CD14-positive monocyte (primary cell): ENCODE data around the gene RTF2. TPM values are rescaled to one million over a fixed set of nuclear protein-coding genes. Genes with fewer than 3 reads are reported as not detected.

Source experiments
- DNase-seq, 3 donors: peaks; one replicate each; pipeline ENCODE4 v3.0.0-alpha.2; 2011 to 2022
- H2AFZ ChIP-seq: 2 replicates; pipeline ENCODE4 v1.6.0; 2012; ENCODE audit warnings: mild to moderate bottlenecking, low read depth, low read length, inconsistent platforms; ENCODE audit not compliant: insufficient read depth, poor library complexity, severe bottlenecking
- H3K27ac ChIP-seq, 2 donors: 1 replicate in 1 of 2; 2 replicates in 1 of 2; pipeline ENCODE4 v1.5.1; 2012 to 2013; ENCODE audit warnings: low read length in 2 of 2, control low read depth in 1 of 2, inconsistent platforms in 1 of 2, low read depth in 1 of 2, mild to moderate bottlenecking in 1 of 2
- H3K27me3 ChIP-seq, 2 donors: one replicate each; pipeline versions ENCODE4 v1.6.0 to v1.6.1; 2011 to 2013; ENCODE audit warnings: low read length in 2 of 2; ENCODE audit not compliant: control insufficient read depth in 2 of 2, insufficient read depth in 2 of 2
- H3K36me3 ChIP-seq, 2 donors: replicated peaks in 1 of 2; 1 replicate in 1 of 2; 2 replicates in 1 of 2; pipeline versions ENCODE4 v1.5.1 to v1.6.1; 2012 to 2013; ENCODE audit warnings: low read length in 2 of 2, control low read depth in 1 of 2, inconsistent platforms in 1 of 2, mild to moderate bottlenecking in 1 of 2; ENCODE audit not compliant: insufficient read depth in 2 of 2, control insufficient read depth in 1 of 2
- H3K4me1 ChIP-seq, 2 donors: 1 replicate in 1 of 2; 2 replicates in 1 of 2; pipeline versions ENCODE4 v1.5.1 to v1.6.1; 2012 to 2013; ENCODE audit warnings: low read length in 2 of 2, control low read depth in 1 of 2, inconsistent platforms in 1 of 2, mild to moderate bottlenecking in 1 of 2, moderate library complexity in 1 of 2; ENCODE audit not compliant: insufficient read depth in 2 of 2, control insufficient read depth in 1 of 2
- H3K4me2 ChIP-seq: replicated peaks from 2 replicates; pipeline ENCODE3; 2012; ENCODE audit warnings: low read length, moderate library complexity, mild to moderate bottlenecking; ENCODE audit not compliant: poor library complexity, severe bottlenecking; ENCODE audit errors: extremely low read depth
- H3K4me3 ChIP-seq, 3 experiments: fragments of 200-600 bp in 1 of 3; sonication (generic) in 1 of 3; replicated peaks in 1 of 3; 1 replicate in 2 of 3; 2 replicates in 1 of 3; pipeline ENCODE4 v1.5.1; 2011 to 2013; ENCODE audit warnings: low read length in 3 of 3, mild to moderate bottlenecking in 3 of 3, control low read depth in 2 of 3, low read depth in 2 of 3, inconsistent platforms in 1 of 3, moderate library complexity in 1 of 3
- H3K79me2 ChIP-seq: 2 replicates; pipeline ENCODE4 v1.6.0; 2012; ENCODE audit warnings: mild to moderate bottlenecking, control low read depth, inconsistent platforms, low read length, moderate library complexity; ENCODE audit not compliant: insufficient read depth
- H3K9ac ChIP-seq: 2 replicates; pipeline ENCODE4 v1.6.0; 2017; ENCODE audit warnings: low read length, mild to moderate bottlenecking; ENCODE audit not compliant: insufficient read depth, poor library complexity, severe bottlenecking
- H3K9me3 ChIP-seq, 2 donors: replicated peaks in 1 of 2; 1 replicate in 1 of 2; 2 replicates in 1 of 2; pipeline versions ENCODE4 v1.5.1 to v1.6.1; 2012 to 2013; ENCODE audit warnings: low read length in 2 of 2, control low read depth in 1 of 2; ENCODE audit not compliant: control insufficient read depth in 1 of 2, insufficient read depth in 1 of 2
- H4K20me1 ChIP-seq: 2 replicates; pipeline ENCODE4 v1.6.0; 2012; ENCODE audit warnings: mild to moderate bottlenecking, low read length, control low read depth, moderate library complexity; ENCODE audit not compliant: insufficient read depth
- H3K27ac Mint-ChIP-seq, 7 donors: one replicate each; pipeline ENCODE4 v1.8.0; 2020; ENCODE audit warnings: mild to moderate bottlenecking in 7 of 7, mixed read lengths in 7 of 7, moderate library complexity in 6 of 7, inconsistent platforms in 2 of 7
- H3K27me3 Mint-ChIP-seq, 3 donors: one replicate each; pipeline ENCODE4 v1.8.0; 2021 to 2022; ENCODE audit warnings: low read depth in 3 of 3, mild to moderate bottlenecking in 3 of 3, mixed read lengths in 3 of 3, moderate library complexity in 3 of 3, inconsistent platforms in 1 of 3
- H3K36me3 Mint-ChIP-seq, 2 donors: one replicate each; pipeline ENCODE4 v1.8.0; 2020; ENCODE audit warnings: mixed read lengths in 2 of 2, inconsistent platforms in 1 of 2, mild to moderate bottlenecking in 1 of 2
- H3K4me1 Mint-ChIP-seq: one replicate; pipeline ENCODE4 v1.8.0; 2020; ENCODE audit warnings: mild to moderate bottlenecking, mixed read lengths
- H3K4me3 Mint-ChIP-seq, 2 donors: one replicate each; pipeline ENCODE4 v1.8.0; 2020; ENCODE audit warnings: mild to moderate bottlenecking in 2 of 2, mixed read lengths in 2 of 2, moderate library complexity in 1 of 2
- H3K9me3 Mint-ChIP-seq, 7 donors: one replicate each; pipeline ENCODE4 v1.8.0; 2020 to 2022; ENCODE audit warnings: mixed read lengths in 7 of 7, mild to moderate bottlenecking in 6 of 7, moderate library complexity in 6 of 7, inconsistent platforms in 2 of 7
- WGBS: methylation state at CpG from one replicate; pipeline ENCODE4 v1.1.5; 2013; ENCODE audit warnings: missing lambda C conversion rate; ENCODE audit not compliant: insufficient coverage; 5-methylcytosine and 5-hydroxymethylcytosine counted together
- intact Hi-C, 2 donors: fragments of 100-400 bp; cut with micrococcal nuclease; formaldehyde crosslinking; loops; one replicate each; pipeline versions ENCODE4 v1.15.0 to v1.15.1; 2023
- polyA plus RNA-seq, 3 donors: library from polyadenylated mRNA; depleted of rRNA in 1 of 3; unstranded in 2 of 3; stranded (reverse) in 1 of 3; fragments of 300-500 nt in 2 of 3; fragments of >200 nt in 1 of 3; fragmentation: Illumina TruSeq in 2 of 3; gene quantifications; 1 replicate in 2 of 3; 2 replicates in 1 of 3; pipeline ENCODE4 v1.2.3, GENCODE V29; 2012 to 2021
- TF ChIP-seq, protein P1 (sequence below): fragments of 200-600 bp; IDR thresholded peaks from one replicate; pipeline ENCODE4 v1.8.0; 2022; ENCODE audit warnings: antibody characterized with exemption, mild to moderate bottlenecking

Gene RTF2
- polyA plus RNA-seq, 3 donors: 74.3 to 163 (median 148) TPM

GRCh38 chr20:56428881-56429280 is 39.5 kb upstream of the RTF2 start:
- Histone ChIP-seq H4K20me1 (peaks cover 53% of the 10 kb centered on the region), H2AFZ (no peak overlapping the region), H3K79me2 (no peaks in the 10 kb centered on the region), H3K9ac (no peak overlapping the region), H3K27ac (no peak overlapping the region), H3K4me3 (peak overlapping the region in 1 of 3 experiments; percentile 65), H3K9me3 (no peaks in the 10 kb centered on the region), H3K4me2 (peak overlapping the region; percentile 74), H3K4me1 (peaks cover 65 to 73% of the 10 kb centered on the region in 2 donors), H3K27me3 (peaks cover 27 to 31% of the 10 kb centered on the region in 2 donors), H3K36me3 (no peaks in the 10 kb centered on the region)
- peak overlapping the region in 1 of 2 donors; percentile 75 for H3K4me3 Mint-ChIP-seq
- peaks cover 76% of the 10 kb centered on the region for H3K4me1 Mint-ChIP-seq
- H3K36me3 Mint-ChIP-seq: peaks cover 38 to 45% of the 10 kb centered on the region in 2 donors
- H3K9me3 Mint-ChIP-seq: peaks cover 0 to 7% (median 2%) of the 10 kb centered on the region in 7 donors
- H3K27ac Mint-ChIP-seq: peak overlapping the region in 5 of 7 donors; percentile 42 to 89 (median 83)
- intact Hi-C loops: loop anchor here in 1 of 2 donors (1.0 to 5.0 kb wide), 2 partner anchors 10 to 37 kb away; partner anchors contain the start of genes AURKA and CSTF1
- WGBS: 18% methylated on average over 3 of the region's 8 CpGs
- DNase-seq: peak in 2 of 3 donors; percentile 26 to 39
- H3K27me3 Mint-ChIP-seq: peaks cover 50 to 63% (median 57%) of the 10 kb centered on the region in 3 donors
- TF ChIP-seq, protein P1, sequence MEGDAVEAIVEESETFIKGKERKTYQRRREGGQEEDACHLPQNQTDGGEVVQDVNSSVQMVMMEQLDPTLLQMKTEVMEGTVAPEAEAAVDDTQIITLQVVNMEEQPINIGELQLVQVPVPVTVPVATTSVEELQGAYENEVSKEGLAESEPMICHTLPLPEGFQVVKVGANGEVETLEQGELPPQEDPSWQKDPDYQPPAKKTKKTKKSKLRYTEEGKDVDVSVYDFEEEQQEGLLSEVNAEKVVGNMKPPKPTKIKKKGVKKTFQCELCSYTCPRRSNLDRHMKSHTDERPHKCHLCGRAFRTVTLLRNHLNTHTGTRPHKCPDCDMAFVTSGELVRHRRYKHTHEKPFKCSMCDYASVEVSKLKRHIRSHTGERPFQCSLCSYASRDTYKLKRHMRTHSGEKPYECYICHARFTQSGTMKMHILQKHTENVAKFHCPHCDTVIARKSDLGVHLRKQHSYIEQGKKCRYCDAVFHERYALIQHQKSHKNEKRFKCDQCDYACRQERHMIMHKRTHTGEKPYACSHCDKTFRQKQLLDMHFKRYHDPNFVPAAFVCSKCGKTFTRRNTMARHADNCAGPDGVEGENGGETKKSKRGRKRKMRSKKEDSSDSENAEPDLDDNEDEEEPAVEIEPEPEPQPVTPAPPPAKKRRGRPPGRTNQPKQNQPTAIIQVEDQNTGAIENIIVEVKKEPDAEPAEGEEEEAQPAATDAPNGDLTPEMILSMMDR: no peak

DNA sequence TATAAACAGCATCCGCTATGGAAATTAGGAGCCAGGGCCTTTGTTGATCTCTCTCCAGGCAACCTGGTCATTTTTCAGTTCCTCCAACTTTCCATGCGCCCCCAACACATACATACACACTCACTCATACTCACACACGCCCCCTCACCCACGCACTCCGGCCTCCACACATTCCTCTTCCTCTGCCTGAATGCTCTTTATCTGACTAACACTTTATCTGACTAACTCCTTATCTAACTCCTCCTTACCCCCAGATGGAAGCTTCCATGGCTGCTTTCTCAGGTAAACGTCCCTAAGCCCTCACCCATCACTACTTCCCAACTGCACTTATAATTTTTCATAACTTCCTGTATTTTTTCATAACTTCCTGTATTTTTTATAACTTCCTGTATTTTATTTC is 38.9 kb upstream of the RTF2 start:
- Histone ChIP-seq H3K27ac (no peak overlapping the region), H3K9ac (no peak overlapping the region), H3K4me1 (peaks cover 61 to 67% of the 10 kb centered on the region in 2 donors), H4K20me1 (peaks cover 57% of the 10 kb centered on the region), H3K4me2 (peak overlapping the region; percentile 74), H3K4me3 (peak overlapping the region in 1 of 3 experiments; percentile 65), H3K27me3 (peaks cover 27 to 32% of the 10 kb centered on the region in 2 donors), H2AFZ (no peak overlapping the region), H3K36me3 (no peaks in the 10 kb centered on the region), H3K9me3 (no peaks in the 10 kb centered on the region), H3K79me2 (no peaks in the 10 kb centered on the region)
- peaks cover 0 to 9% (median 2%) of the 10 kb centered on the region in 7 donors for H3K9me3 Mint-ChIP-seq
- WGBS: 41% methylated on average over 6 of the region's 6 CpGs
- H3K27ac Mint-ChIP-seq: peak overlapping the region; percentile 46 to 89 (median 71)
- H3K27me3 Mint-ChIP-seq: peaks cover 52 to 66% (median 61%) of the 10 kb centered on the region in 3 donors
- H3K36me3 Mint-ChIP-seq: peaks cover 41 to 48% of the 10 kb centered on the region in 2 donors
- H3K4me1 Mint-ChIP-seq: peaks cover 73% of the 10 kb centered on the region
- peak in 2 of 3 donors; percentile 44 to 46 for DNase-seq
- H3K4me3 Mint-ChIP-seq: peak overlapping the region; percentile 42 to 75
- TF ChIP-seq, protein P1: no peak
- intact Hi-C loops: loop anchor here in 1 of 2 donors (1.0 to 5.0 kb wide), 2 partner anchors 10 to 37 kb away; partner anchors contain the start of genes AURKA and CSTF1
